ENCODE data around the gene CXCR6.
"Not testable (repeated sequence)": the region's sequence is repeated elsewhere in the genome, so short reads cannot be mapped to it uniquely, and the experiment has no call there.

CXCR6 gene

DNA sequence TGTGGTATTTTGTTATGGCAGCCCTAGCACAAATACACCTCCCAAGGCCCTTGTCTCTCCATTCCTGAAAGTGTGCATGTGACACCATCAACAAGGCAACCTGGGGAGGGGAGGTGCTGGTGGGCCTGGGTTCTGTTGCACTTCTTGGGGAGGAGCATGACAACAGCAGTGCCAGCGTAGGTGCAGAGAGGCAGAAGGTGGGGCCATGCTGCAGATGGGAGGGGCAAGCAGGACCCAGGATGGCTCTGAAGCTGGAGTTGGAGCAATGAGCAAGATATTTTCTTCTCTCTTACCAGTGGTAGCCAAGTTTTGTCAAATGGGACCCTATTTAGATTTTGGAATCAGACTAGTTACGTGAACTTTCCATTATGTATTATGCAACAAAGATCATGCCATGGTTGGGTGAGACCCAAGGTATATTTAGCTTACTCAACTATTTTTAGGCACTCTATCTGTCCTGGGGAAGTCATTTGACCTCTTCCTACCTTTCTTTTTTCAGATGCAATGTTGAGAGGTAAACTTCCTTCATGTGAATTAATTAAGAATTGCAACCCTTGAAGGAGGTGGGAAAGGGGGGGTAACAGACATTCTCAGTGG is 49.0 kb downstream of the CXCR6 start:
- DNase-seq: no peak

DNA sequence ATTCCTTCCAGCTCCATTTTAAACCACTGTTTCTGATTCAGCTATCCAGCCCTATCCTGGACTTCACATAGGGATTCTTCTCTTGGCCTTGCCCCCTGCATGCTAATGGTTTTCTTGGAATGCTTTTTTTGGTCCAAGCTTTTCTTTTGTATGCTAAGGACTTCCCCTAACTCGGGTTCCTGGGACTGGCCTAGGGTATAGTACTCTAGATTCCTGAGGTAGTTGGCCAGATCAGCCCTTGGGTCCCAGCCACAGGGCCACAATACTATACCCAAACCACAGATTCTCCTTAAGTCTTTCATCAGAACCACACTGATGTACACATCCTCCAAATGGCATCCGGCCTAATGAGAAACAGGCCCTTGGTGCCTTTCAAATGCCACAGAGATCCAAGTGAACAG is 49.6 kb downstream of the CXCR6 start:
- DNase-seq: no peak

DNA sequence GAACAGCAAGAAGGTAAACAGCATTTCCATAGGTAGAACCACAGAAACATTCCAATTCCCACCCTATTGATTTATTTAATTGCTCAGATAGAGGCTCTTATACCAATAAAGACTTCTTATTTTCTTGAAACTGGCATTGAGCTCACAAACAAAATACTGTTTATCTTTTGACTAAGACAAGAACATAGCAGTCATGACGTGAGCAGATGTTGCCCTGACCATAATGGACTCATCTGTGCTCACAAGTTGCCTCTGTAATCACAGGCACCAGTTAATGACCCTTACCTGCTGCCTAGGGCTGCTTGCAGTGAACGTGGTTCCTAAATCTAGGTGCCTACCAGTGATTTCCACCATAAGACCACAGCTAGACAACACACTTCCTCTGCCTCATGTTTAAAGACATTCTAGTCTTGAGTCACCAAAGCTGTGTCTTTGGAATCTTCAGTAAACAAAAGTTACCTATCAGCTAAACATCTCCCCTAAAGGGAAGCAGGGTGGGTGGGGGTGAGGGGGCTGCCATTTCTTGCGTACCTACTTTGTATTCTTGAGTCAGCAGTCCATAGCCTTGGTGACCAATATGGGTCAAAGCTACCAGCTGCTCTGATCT is 50.3 kb downstream of the CXCR6 start:
- no peak for DNase-seq

DNA sequence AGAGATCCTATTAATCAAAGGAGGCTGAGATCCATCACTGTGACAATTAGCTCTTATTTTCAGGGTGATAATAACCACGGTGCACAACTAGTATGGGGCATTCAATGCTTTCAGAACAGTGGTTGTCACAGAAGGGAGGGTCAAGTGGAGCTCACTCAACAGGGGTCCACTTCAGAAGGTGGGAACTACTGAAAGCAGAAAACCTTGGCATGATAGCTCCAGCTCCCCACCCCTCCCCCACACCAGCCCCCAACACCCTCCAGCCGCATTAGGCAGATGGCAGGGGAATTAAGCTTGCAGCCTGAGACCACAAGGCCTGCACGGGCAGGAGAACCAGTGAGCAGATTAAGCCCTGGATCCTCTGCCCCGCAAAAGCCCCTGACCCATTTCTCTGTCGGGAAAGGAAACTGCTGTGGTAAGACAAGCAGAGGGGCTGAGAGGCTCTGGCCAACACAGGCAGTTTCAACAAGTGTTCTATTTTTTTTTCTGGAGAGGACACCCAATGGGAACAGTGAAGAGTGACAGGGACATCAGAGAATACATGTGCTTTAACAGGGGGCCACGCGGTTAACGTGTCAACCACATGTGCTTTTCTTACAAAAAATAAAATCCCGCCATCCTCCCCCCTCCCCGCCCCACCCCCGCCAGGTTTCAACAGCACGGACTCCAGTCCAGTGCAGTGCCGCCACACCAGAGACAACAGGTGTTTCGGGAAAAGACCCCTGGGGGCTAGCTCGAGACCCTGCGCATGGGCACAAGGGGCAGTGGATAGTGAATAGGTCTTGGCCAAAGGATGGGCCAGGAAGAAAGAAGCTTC is 51.4 kb downstream of the CXCR6 start:
- DNase-seq: peak; percentile 58

DNA sequence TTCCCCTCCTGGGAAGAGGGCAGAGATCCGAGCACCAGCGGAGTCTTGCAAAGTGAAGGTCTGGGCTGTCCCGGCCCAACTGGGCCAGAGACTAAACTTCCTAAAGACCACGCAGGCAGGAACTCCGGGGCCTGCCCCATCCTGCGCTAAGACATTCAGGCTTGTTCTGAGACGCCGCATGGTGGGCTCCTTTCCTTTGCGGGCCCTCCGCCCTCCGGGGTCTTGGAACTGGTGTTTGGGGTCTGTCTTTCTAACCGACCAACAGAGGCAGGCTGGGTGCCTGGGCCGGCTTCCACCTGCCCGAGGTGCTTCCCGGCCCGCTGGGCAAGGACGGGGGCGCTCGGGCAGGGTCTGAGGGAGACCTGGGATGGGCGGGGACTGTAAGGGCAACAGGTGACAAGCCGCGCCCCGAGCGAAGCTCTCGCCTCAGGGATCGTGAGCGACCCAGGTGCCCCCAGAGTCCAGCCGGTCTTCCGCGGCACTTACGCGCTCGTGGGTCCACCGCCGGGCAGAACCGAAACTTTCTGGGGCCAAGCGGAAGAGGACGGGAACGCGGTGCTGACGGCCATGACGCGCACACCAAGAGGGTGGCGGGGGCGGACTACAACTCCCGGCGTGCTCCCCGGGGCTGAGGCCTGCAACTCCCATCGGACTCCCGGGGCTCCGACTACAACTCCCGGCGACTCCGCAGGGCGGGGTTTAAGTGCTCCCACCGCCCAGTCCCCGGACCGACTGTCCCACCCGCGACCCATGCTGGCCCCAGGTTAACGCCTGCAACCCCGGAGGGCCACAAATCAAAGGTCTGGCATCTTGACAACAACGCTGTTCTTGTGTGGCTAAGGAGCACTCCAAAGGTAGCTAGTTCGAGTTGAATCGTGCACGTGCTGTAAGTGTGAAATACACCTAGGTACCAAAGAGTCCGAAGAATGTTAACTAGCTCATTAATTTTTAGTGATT is 52.2 kb downstream of the CXCR6 start, which contains the start of gene FYCO1:
FYCO1 (minus strand) TSS at position 589 of the 957 bp plus-strand sequence. CDS start 10,914 bp downstream, outside the sequence.
- DNase-seq: peak; percentile 95

DNA sequence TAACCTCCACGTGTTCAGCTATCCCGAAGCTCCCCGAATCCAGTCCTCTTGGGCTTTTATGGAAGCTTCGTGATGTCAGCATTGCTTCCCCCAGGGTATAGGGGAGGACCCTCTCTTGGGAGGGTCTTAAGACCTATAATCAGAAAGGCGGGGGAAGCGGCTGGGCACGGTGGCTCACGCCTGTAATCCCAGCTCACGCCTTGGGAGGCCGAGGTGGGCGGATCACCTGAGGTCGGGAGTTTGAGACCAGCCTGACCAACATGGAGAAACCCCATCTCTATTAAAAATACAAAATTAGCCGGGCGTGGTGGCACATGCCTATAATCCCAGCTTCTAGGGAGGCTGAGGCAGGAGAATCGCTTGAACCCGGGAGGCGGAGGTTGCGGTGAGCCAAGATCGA is 54.2 kb downstream of the CXCR6 start:
- DNase-seq: not testable (repeated sequence)

DNA sequence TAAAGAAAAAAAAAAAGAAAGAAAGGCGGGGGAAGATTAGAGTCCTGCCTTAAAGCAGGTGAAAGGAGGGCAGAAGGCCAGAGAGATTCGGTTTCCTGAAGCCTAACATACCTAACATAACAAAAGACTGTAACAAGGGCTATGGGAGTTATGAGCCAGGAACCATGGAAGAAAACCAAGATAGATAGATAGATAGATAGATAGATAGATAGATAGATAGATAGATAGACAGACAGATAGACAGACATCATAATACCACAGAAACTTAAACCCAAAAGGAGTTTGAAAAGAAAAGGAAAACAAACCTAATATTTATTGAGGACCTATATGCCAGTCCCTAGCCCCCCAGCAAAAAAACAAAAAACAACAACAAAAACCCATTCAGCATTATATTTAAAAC is 54.7 kb downstream of the CXCR6 start:
- no peak for DNase-seq
